ENCODE data around the gene LGI1.

DNA sequence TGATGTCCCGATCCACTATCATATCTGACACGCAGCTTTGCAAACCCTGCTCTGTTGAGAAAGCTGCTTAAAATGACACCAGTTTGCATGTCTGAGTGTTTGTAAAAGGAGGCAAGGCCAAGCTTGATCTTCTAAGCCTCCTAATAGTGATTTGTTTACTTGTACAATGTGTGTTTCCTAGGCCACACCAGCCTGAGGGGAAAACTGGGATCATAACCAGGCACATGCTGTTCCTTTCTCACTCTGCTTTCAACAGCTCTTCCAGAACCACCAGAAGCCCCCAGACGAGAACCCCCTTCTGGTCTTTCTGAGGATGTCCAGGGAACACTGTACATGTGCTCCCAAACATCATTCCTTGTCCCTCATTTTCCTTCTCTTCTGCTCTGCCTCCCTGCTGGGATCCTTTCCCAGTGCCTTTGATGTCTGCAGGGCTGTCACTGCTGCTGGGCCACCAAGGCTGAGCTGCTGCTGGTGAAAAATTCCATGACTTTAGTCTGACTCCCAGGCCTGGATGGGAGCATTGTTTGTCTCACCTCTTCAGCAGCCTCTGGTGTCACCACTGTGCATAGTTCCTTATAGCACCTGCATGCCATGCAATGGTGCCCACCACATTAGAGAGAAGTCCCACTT lies 4.0 kb upstream of the LGI1 start:
- TF ChIP-seq CTCF (conservative IDR thresholded peaks at IDR 0.05 in 1 of 2, IDR thresholded peaks at IDR 0.05 in 1 of 2; ENCODE audit: extremely low read depth in 1 of 2, insufficient read depth in 1 of 2, low read depth in 1 of 2, low read length in 2 of 2) (no peak), EZH2 (IDR thresholded peaks at IDR 0.05; ENCODE audit: borderline replicate concordance, low read length) (no peak)
